Adrenal gland (tissue), 12 donors: ENCODE results near the gene RWDD1. TPM values are rescaled to one million over a fixed set of nuclear protein-coding genes. Genes with fewer than 3 reads are reported as not detected.

Experiments used
- DNase-seq, 7 donors: peaks; one replicate each; pipeline ENCODE4 v3.0.0-alpha.2; 2019 to 2020
- H3K27ac ChIP-seq, 5 donors: fragments of 200-600 bp; sonication (generic) in 4 of 5; 1 replicate in 3 of 5; 2 replicates in 2 of 5; pipeline versions ENCODE4 v1.5.1 to v1.8.0; 2016 to 2020; ENCODE audit warnings: mild to moderate bottlenecking in 1 of 5
- H3K27me3 ChIP-seq: fragments of 200-600 bp; 2 replicates; pipeline ENCODE4 v1.8.0; 2021
- H3K36me3 ChIP-seq, 2 donors: fragments of 200-600 bp; replicated peaks in 1 of 2; 1 replicate in 1 of 2; 2 replicates in 1 of 2; pipeline versions ENCODE4 v1.5.1 to v1.8.0; 2018 to 2022
- H3K4me1 ChIP-seq, 2 donors: fragments of 200-600 bp; replicated peaks in 1 of 2; 1 replicate in 1 of 2; 2 replicates in 1 of 2; pipeline versions ENCODE4 v1.5.1 to v1.8.0; 2018 to 2021
- H3K4me3 ChIP-seq, 4 donors: fragments of 200-600 bp; sonication (generic) in 3 of 4; one replicate each; pipeline ENCODE4 v1.5.1; 2016 to 2018
- H3K9me3 ChIP-seq, 3 donors: fragments of 200-600 bp; sonication (generic) in 1 of 3; replicated peaks in 1 of 3; 1 replicate in 2 of 3; 2 replicates in 1 of 3; pipeline versions ENCODE4 v1.5.1 to v1.8.0; 2016 to 2021
- CTCF ChIP-seq, 6 experiments: fragments of 450-650 bp in 4 of 6; fragments of 200-600 bp in 2 of 6; sonication (generic) in 1 of 6; IDR thresholded peaks; 1 replicate in 5 of 6; 2 replicates in 1 of 6; pipeline versions ENCODE4 v1.5.1 to v1.8.0; 2016 to 2021; ENCODE audit warnings: antibody characterized with exemption in 6 of 6, mild to moderate bottlenecking in 2 of 6, moderate library complexity in 1 of 6
- POLR2A ChIP-seq, 2 donors: fragments of 450-650 bp; IDR thresholded peaks; one replicate each; pipeline ENCODE4 v1.6.1; 2017; ENCODE audit warnings: antibody characterized with exemption in 2 of 2, mild to moderate bottlenecking in 2 of 2, moderate library complexity in 1 of 2
- WGBS, 4 donors: extraction: QIAGEN DNeasy Blood & Tissue Kit in 2 of 4; methylation state at CpG; one replicate each; pipeline versions ENCODE4 v1.1.5 to v1.1.7; 2013 to 2017; 5-methylcytosine and 5-hydroxymethylcytosine counted together
- intact Hi-C, 2 donors: fragments of 100-400 bp; cut with DNase I; formaldehyde crosslinking; loops; one replicate each; pipeline versions ENCODE4 v1.14.1 to v1.15.0; 2022 to 2023
- polyA plus RNA-seq, 3 donors: library from polyadenylated mRNA; stranded (reverse); fragments of 200-250 nt in 2 of 3; fragments of 350-450 nt in 1 of 3; fragmentation: Illumina TruSeq in 1 of 3; extraction: RNeasy Lipid Tissue Mini Kit (QIAGEN cat#74804) in 1 of 3; gene quantifications; one replicate each; pipeline ENCODE4 v1.2.3, GENCODE V29; 2013 to 2014
- total RNA-seq, 9 donors: library from RNA; depleted of rRNA in 4 of 9; stranded (reverse); fragments of >200 nt in 4 of 9; fragments of 120-200 nt in 1 of 9; fragmentation: NEBNext Ultra II Directional in 1 of 9; extraction: Animal tissue kit (Norgen Biotek cat#: 25700) in 1 of 9; gene quantifications; one replicate each; pipeline versions ENCODE4 v1.1.0 to v1.2.4, GENCODE V29; 2013 to 2023
- donor health status: healthy with polysubstance abuse.
- donor health status: Bipolar disorder and iron deficiency.
- donor health status: DM: yes; HTN: yes; CAD: no.
- donor health status: DM: no; HTN: no; CAD: no.
- donor health status: DM: no; HTN: no; CAD: no.
- donor health status: DM: yes; HTN: yes; CAD: no.

RWDD1 gene
- total and polyA plus RNA-seq, 12 donors, result 25.9 to 136 (median 50.8) TPM

- Histone ChIP-seq H3K27ac (peak within 1 kb of the TSS in 2 of 5 donors; percentile 30 to 37), H3K4me1 (peaks cover 6 to 7% of the 10 kb centered on the region in 2 donors), H3K4me3 (peak within 1 kb of the TSS in 3 of 4 donors; percentile 43 to 71 (median 54)), H3K9me3 (no peaks in the 10 kb centered on the region), H3K36me3 (no peaks in the 10 kb centered on the region), H3K27me3 (no peaks in the 10 kb centered on the region)
- TF ChIP-seq CTCF (IDR thresholded peaks at IDR 0.05) (no peak), POLR2A (IDR thresholded peaks at IDR 0.05) (no peak)
- intact Hi-C loops, result no loop called here
- DNase-seq, result peak; percentile 92 to 97 (median 95)
- WGBS, 4 donors, result 0 to 2% (median 1%) methylated on average over 29 of the region's 29 CpGs
Measured at GRCh38 chr6:116615937-116616736, 44.8 kb downstream of the RWDD1 start, which contains the start of gene RSPH4A. Gene RSPH4A, plus strand, starts transcription at chr6:116616479. Its CDS starts 145 bp downstream, at chr6:116616624.

GRCh38 chr6:116616737-116617053, 45.4 kb downstream of the RWDD1 start:
- 0 to 1% (median 0%) methylated on average over 14 to 16 of the region's 16 CpGs for WGBS, 4 donors
- H3K4me3 ChIP-seq, result peak overlapping the region in 2 of 4 donors; percentile 43 to 54
- H3K27ac ChIP-seq, result no peak overlapping the region
- H3K9me3 ChIP-seq, result no peaks in the 10 kb centered on the region
- intact Hi-C loops, result no loop called here
- DNase-seq, result peak in 6 of 7 donors; percentile 23 to 60 (median 31)
- no peak for TF ChIP-seq POLR2A (IDR thresholded peaks at IDR 0.05)
- TF ChIP-seq CTCF (IDR thresholded peaks at IDR 0.05), result no peak
- peaks cover 6 to 7% of the 10 kb centered on the region in 2 donors for H3K4me1 ChIP-seq
- no peaks in the 10 kb centered on the region for H3K27me3 ChIP-seq
- H3K36me3 ChIP-seq, result no peaks in the 10 kb centered on the region

- Histone ChIP-seq H3K27me3 (no peaks in the 10 kb centered on the region), H3K27ac (no peak overlapping the region), H3K4me3 (no peak overlapping the region), H3K4me1 (no peaks in the 10 kb centered on the region), H3K36me3 (no peaks in the 10 kb centered on the region), H3K9me3 (peaks cover 0 to 4% (median 0%) of the 10 kb centered on the region in 3 donors)
- intact Hi-C loops, result no loop called here
- TF ChIP-seq POLR2A (IDR thresholded peaks at IDR 0.05) (no peak), CTCF (IDR thresholded peaks at IDR 0.05) (no peak)
- DNase-seq, result no peak
- 51 to 68% (median 58%) methylated on average over 3 of the region's 3 CpGs for WGBS, 4 donors
Measured at GRCh38 chr6:116624036-116624805, 52.9 kb downstream of the RWDD1 start.

- intact Hi-C loops, result no loop called here
- Histone ChIP-seq H3K36me3 (no peaks in the 10 kb centered on the region), H3K9me3 (peaks cover 0 to 4% (median 0%) of the 10 kb centered on the region in 3 donors), H3K4me3 (no peak overlapping the region), H3K27me3 (no peaks in the 10 kb centered on the region), H3K27ac (no peak overlapping the region), H3K4me1 (no peaks in the 10 kb centered on the region)
- WGBS, 4 donors, result 79 to 91% (median 85%) methylated on average over 3 of the region's 3 CpGs
- no peak for DNase-seq
- TF ChIP-seq CTCF (IDR thresholded peaks at IDR 0.05) (no peak), POLR2A (IDR thresholded peaks at IDR 0.05) (no peak)
Measured at GRCh38 chr6:116625872-116626271, 54.6 kb downstream of the RWDD1 start.
